ENCODE measurements around the gene RNF121.

- no peak for TF ChIP-seq CTCF (IDR thresholded peaks at IDR 0.05)
- no peak for TF ChIP-seq POLR2A (IDR thresholded peaks at IDR 0.05)
Observed at GRCh38 chr11:72039856-72040401, 111.1 kb downstream of the RNF121 start.
